Breast epithelium (tissue), 3 donors: Measurements from ENCODE around the gene LDLRAD4.

Experiments
- CTCF ChIP-seq, 3 donors: fragments of 450-650 bp; IDR thresholded peaks; one replicate each; pipeline ENCODE4 v1.5.1; 2016 to 2017; ENCODE audit warnings: antibody characterized with exemption in 3 of 3, mild to moderate bottlenecking in 3 of 3, moderate library complexity in 3 of 3
- POLR2AphosphoS5 ChIP-seq, 3 donors: sonication (generic); formaldehyde crosslinking; IDR thresholded peaks; one replicate each; pipeline ENCODE4 v1.6.1; 2017; ENCODE audit warnings: antibody characterized with exemption in 3 of 3

GRCh38 chr18:13253786-13254688 lies 35.5 kb downstream of the LDLRAD4 start:
- TF ChIP-seq CTCF (IDR thresholded peaks at IDR 0.05) (no peak), POLR2AphosphoS5 (IDR thresholded peaks at IDR 0.05) (no peak)
